Measurements from ENCODE around the gene IDUA. TPM values are rescaled to one million over a fixed set of nuclear protein-coding genes. Genes with fewer than 3 reads are reported as not detected.
"Not testable (repeated sequence)": the region's sequence is repeated elsewhere in the genome, so short reads cannot be mapped to it uniquely, and the experiment has no call there.

Gene IDUA
- total RNA-seq, 2 donors from 2014 or later, result 22.4 to 25.6 TPM

- H3K4me3 Mint-ChIP-seq, result peak overlapping the region; percentile 30
- H3K27me3 ChIP-seq (ENCODE audit: control insufficient read depth, insufficient read depth, low read length, poor library complexity, severe bottlenecking), result peaks cover 68% of the 10 kb centered on the region
Measured at GRCh38 chr4:996997-997374, 10.1 kb downstream of the IDUA start.

GRCh38 chr4:997375-998071 lies 10.7 kb downstream of the IDUA start:
- Histone ChIP-seq H3K27me3 (ENCODE audit: control insufficient read depth, insufficient read depth, low read length, poor library complexity, severe bottlenecking) (peaks cover 73% of the 10 kb centered on the region), H3K9me3 (ENCODE audit: control insufficient read depth, low read length) (no peaks in the 10 kb centered on the region), H3K9ac (ENCODE audit: extremely low read depth, low read length, poor library complexity, severe bottlenecking) (no peak overlapping the region), H3K4me1 (ENCODE audit: control insufficient read depth, insufficient read depth, low read length) (no peaks in the 10 kb centered on the region), H3K27ac (ENCODE audit: low read depth, low read length) (no peak overlapping the region), H3K36me3 (ENCODE audit: control insufficient read depth, insufficient read depth, low read length) (no peaks in the 10 kb centered on the region), H3K4me3 (ENCODE audit: low read length) (no peak overlapping the region)
- Mint-ChIP-seq H3K4me1 (peaks cover 4% of the 10 kb centered on the region), H3K9me3 (no peaks in the 10 kb centered on the region), H3K27me3 (ENCODE audit: insufficient read depth) (peaks cover 60% of the 10 kb centered on the region), H3K36me3 (ENCODE audit: low read depth) (no peaks in the 10 kb centered on the region), H3K27ac (no peak overlapping the region), H3K4me3 (peak overlapping the region; percentile 26)
- no peak for TF ChIP-seq CTCF (conservative IDR thresholded peaks at IDR 0.05)
- DNase-seq, result no peak
- 11 to 13% methylated on average over 20 to 68 of the region's 68 CpGs for WGBS, 2 experiments (ENCODE audit: insufficient coverage in 1 of 2, insufficient read length in 1 of 2)

More at GRCh38 chr4:996997-997374, 10.1 kb downstream of the IDUA start:
- Mint-ChIP-seq H3K27me3 (ENCODE audit: insufficient read depth) (peaks cover 57% of the 10 kb centered on the region), H3K4me1 (peaks cover 4% of the 10 kb centered on the region), H3K9me3 (no peaks in the 10 kb centered on the region), H3K36me3 (ENCODE audit: low read depth) (no peaks in the 10 kb centered on the region), H3K27ac (no peak overlapping the region)
- Histone ChIP-seq H3K36me3 (ENCODE audit: control insufficient read depth, insufficient read depth, low read length) (no peaks in the 10 kb centered on the region), H3K4me1 (ENCODE audit: control insufficient read depth, insufficient read depth, low read length) (no peaks in the 10 kb centered on the region), H3K27ac (ENCODE audit: low read depth, low read length) (no peak overlapping the region), H3K9me3 (ENCODE audit: control insufficient read depth, low read length) (no peaks in the 10 kb centered on the region), H3K4me3 (ENCODE audit: low read length) (no peak overlapping the region), H3K9ac (ENCODE audit: extremely low read depth, low read length, poor library complexity, severe bottlenecking) (no peak overlapping the region)
- WGBS, 2 experiments (ENCODE audit: insufficient coverage in 1 of 2, insufficient read length in 1 of 2), result 36 to 45% methylated on average over 8 to 21 of the region's 25 CpGs
- no peak for DNase-seq
- no peak for TF ChIP-seq CTCF (conservative IDR thresholded peaks at IDR 0.05)

- Histone ChIP-seq H3K27me3 (ENCODE audit: control insufficient read depth, insufficient read depth, low read length, poor library complexity, severe bottlenecking) (peaks cover 79% of the 10 kb centered on the region), H3K4me1 (ENCODE audit: control insufficient read depth, insufficient read depth, low read length) (no peaks in the 10 kb centered on the region), H3K9me3 (ENCODE audit: control insufficient read depth, low read length) (no peaks in the 10 kb centered on the region), H3K4me3 (ENCODE audit: low read length) (no peak overlapping the region), H3K9ac (ENCODE audit: extremely low read depth, low read length, poor library complexity, severe bottlenecking) (no peak overlapping the region), H3K27ac (ENCODE audit: low read depth, low read length) (no peak overlapping the region), H3K36me3 (ENCODE audit: control insufficient read depth, insufficient read depth, low read length) (no peaks in the 10 kb centered on the region)
- WGBS, 2 experiments (ENCODE audit: insufficient coverage in 1 of 2, insufficient read length in 1 of 2), result 73 to 84% methylated on average over 7 to 12 of the region's 12 CpGs
- H3K27me3 Mint-ChIP-seq (ENCODE audit: insufficient read depth), result peaks cover 60% of the 10 kb centered on the region
- H3K27ac Mint-ChIP-seq, result no peak overlapping the region
- H3K9me3 Mint-ChIP-seq, result no peaks in the 10 kb centered on the region
- no peak for DNase-seq
- no peak for TF ChIP-seq CTCF (conservative IDR thresholded peaks at IDR 0.05)
- peak overlapping the region; percentile 26 for H3K4me3 Mint-ChIP-seq
- no peaks in the 10 kb centered on the region for H3K36me3 Mint-ChIP-seq (ENCODE audit: low read depth)
- peaks cover 1% of the 10 kb centered on the region for H3K4me1 Mint-ChIP-seq
Measured at GRCh38 chr4:998096-998691, 11.3 kb downstream of the IDUA start.

- 77 to 80% methylated on average over 9 to 14 of the region's 21 CpGs for WGBS, 2 experiments (ENCODE audit: insufficient coverage in 1 of 2, insufficient read length in 1 of 2)
- peaks cover 71% of the 10 kb centered on the region for H3K27me3 Mint-ChIP-seq (ENCODE audit: insufficient read depth)
- not testable (repeated sequence) for H3K27ac ChIP-seq (ENCODE audit: low read depth, low read length); H3K4me1 Mint-ChIP-seq; H3K27ac Mint-ChIP-seq; H3K9ac ChIP-seq (ENCODE audit: extremely low read depth, low read length, poor library complexity, severe bottlenecking); H3K4me3 Mint-ChIP-seq; H3K4me1 ChIP-seq (ENCODE audit: control insufficient read depth, insufficient read depth, low read length); H3K9me3 Mint-ChIP-seq; H3K4me3 ChIP-seq (ENCODE audit: low read length); H3K36me3 Mint-ChIP-seq (ENCODE audit: low read depth); DNase-seq; H3K9me3 ChIP-seq (ENCODE audit: control insufficient read depth, low read length); H3K36me3 ChIP-seq (ENCODE audit: control insufficient read depth, insufficient read depth, low read length)
- H3K27me3 ChIP-seq (ENCODE audit: control insufficient read depth, insufficient read depth, low read length, poor library complexity, severe bottlenecking), result peaks cover 91% of the 10 kb centered on the region
Measured at GRCh38 chr4:999240-999863, 12.5 kb downstream of the IDUA start.
